ENCODE data around the gene PRKAG2.

Gene PRKAG2

DNA sequence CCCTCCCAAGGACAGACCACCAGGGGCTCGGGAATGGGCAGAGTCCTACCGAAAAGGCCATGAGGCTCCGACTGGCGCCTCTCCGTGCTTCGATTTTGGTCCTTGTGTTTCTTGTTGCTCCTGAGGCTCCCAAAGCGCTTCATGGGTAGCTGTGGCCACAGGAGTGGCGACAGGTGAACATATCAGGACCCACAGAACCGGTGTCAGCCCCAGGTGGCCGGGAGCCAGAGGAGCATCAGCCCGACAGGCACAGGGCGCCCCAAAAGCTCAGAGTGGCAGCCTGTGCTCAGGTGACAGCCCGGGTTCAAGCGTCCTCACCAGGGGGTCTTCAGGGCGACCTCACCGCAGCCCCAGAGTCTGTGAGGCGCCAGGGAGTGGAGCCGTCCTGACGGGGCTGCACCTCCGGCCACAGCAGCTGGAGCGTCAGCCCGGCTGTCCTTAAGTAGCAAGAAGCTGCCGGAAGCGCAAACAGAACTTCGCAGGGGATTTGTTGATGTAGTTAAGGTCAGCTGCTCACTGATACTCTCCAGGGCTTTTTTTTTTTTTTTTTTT, 141.0 kb downstream of the PRKAG2 start:
- TF ChIP-seq POLR2AphosphoS5 (IDR thresholded peaks at IDR 0.05; ENCODE audit: low read depth, low read length) (no peak), SPI1 (IDR thresholded peaks at IDR 0.05; ENCODE audit: low read depth, low read length) (no peak), PAX5 (IDR thresholded peaks at IDR 0.05; ENCODE audit: insufficient read depth, low read length, severe bottlenecking) (no peak)
- DNase-seq (ENCODE audit: insufficient read length, low spot score) (no peak), FAIRE-seq (no peak)

DNA sequence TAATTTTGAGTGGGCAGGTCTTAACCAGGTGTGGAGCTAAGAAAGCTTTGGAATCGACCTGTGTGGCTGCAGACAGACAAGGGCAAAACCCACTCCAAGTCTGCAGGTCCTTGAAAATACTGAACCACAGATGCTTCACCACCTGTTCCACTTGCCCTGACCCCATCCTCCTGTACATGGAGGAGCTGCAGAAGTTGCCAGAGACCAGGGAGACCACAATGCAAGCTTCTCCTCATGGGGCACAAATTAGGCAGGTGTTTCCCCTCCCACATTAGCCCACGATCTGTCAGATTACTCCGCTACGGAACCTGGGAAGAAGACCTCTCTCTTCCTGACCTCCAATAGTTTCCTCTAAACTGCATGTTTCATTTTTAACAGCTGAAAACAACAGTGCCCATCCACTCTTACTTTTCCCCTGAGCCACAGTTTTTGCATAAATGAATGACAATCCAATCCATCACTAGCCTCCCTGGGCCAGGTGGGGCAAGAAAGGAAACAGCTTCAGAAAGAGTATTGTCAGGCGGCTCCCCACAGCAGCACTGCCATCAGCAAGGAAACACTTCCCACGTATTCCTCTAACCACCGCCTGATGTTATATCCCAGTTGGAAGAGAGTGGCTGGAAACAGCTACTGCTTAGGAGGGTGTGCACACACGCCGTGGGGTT, 141.6 kb downstream of the PRKAG2 start:
- no peak for FAIRE-seq
- DNase-seq (ENCODE audit: insufficient read length, low spot score): no peak
- TF ChIP-seq PAX5 (IDR thresholded peaks at IDR 0.05; ENCODE audit: insufficient read depth, low read length, severe bottlenecking): no peak
- no peak for TF ChIP-seq POLR2AphosphoS5 (IDR thresholded peaks at IDR 0.05; ENCODE audit: low read depth, low read length)
- TF ChIP-seq POLR2A (IDR thresholded peaks at IDR 0.05; ENCODE audit: low read depth, low read length): no peak
- TF ChIP-seq TAF1 (IDR thresholded peaks at IDR 0.05; ENCODE audit: low read depth, low read length): no peak
- no peak for TF ChIP-seq POU2F2 (IDR thresholded peaks at IDR 0.05; ENCODE audit: low read depth, low read length)
- no peak for TF ChIP-seq SPI1 (IDR thresholded peaks at IDR 0.05; ENCODE audit: low read depth, low read length)

DNA sequence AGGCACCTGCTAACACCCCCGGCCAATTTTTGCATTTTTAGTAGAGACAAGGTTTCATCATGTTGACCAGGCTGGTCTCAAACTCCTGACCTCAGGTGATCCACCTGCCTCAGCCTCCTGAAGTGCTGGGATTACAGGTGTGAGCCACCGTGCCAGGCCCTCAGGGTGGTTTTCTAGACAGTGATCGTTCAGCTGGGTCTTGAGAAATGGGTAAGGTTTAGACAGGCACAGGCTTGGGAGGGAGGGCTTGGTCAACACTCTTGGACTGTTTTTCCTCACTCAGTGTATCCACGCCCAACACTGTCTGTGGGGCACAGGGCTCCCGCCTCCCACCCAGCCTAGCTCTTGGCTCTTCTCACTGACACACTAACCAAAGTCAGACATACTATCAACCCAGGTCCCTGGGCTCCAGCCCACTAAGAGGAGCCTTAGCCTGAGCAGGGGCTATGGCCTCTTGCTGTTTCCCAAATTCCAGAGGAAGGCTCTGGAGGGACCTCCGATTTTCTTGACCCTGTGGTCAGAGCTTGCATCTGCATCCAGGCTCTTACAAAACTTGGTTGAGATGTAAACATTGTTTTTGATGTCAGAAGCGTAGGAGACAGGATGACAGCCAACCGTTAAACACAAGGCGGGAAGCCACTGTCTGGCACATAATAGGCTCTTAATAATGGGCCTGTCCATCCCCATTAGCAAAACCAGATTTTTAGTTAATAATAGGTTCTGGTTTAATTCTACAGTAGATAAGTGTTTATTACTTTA, 143.9 kb downstream of the PRKAG2 start:
- TF ChIP-seq POU2F2 (IDR thresholded peaks at IDR 0.05; ENCODE audit: low read depth, low read length): no peak
- DNase-seq (ENCODE audit: insufficient read length, low spot score) (no peak), FAIRE-seq (no peak)

DNA sequence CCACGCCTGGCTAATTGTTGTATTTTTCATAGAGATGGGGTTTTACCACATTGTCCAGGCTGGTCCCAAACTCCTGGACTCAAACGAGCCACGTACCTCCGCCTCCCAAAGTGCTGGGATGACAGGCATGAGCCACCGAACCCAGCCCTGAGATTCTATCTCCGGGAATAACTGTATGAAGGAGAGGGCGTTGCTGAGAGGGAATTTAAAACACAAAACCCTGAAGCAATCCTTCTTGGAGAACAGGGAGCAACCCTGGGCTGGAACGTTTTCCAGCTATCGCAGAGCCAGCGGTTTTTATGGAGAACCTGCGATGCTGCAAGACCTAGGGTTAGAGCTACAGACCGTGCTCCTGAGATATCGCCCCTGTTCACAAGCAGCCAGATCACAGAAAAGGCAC, 144.6 kb downstream of the PRKAG2 start:
- DNase-seq (ENCODE audit: insufficient read length, low spot score) (no peak), FAIRE-seq (no peak)
- TF ChIP-seq POU2F2 (IDR thresholded peaks at IDR 0.05; ENCODE audit: low read depth, low read length): no peak
- TF ChIP-seq POLR2AphosphoS5 (IDR thresholded peaks at IDR 0.05; ENCODE audit: low read depth, low read length): no peak
- TF ChIP-seq POLR2A (IDR thresholded peaks at IDR 0.05; ENCODE audit: low read depth, low read length): no peak
- no peak for TF ChIP-seq SPI1 (IDR thresholded peaks at IDR 0.05; ENCODE audit: low read depth, low read length)
- no peak for TF ChIP-seq PAX5 (IDR thresholded peaks at IDR 0.05; ENCODE audit: insufficient read depth, low read length, severe bottlenecking)

DNA sequence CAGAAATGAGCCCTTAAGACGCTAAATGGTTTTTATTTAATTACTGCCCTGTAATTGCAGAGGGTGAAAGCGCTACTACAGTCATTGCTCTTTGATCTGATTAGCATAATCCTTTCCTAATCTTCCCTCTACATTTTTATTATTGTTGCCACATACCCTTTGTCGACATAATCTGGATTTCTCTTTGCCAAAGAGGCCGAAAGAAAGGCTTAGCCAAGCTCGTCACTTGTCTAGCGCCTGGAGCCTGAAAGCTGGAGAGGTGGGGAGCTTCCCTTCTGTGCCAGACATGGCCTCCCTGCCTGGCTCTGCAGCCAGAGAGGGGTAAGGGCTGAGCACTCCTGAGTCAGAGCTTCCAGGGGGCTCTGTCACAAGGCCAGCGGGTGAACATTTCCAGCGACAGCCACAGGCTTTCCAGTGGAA, 145.9 kb downstream of the PRKAG2 start:
- TF ChIP-seq POU2F2 (IDR thresholded peaks at IDR 0.05; ENCODE audit: low read depth, low read length) (no peak), POLR2AphosphoS5 (IDR thresholded peaks at IDR 0.05; ENCODE audit: low read depth, low read length) (no peak), PAX5 (IDR thresholded peaks at IDR 0.05; ENCODE audit: insufficient read depth, low read length, severe bottlenecking) (no peak), POLR2A (IDR thresholded peaks at IDR 0.05; ENCODE audit: low read depth, low read length) (no peak), TAF1 (IDR thresholded peaks at IDR 0.05; ENCODE audit: low read depth, low read length) (no peak), SPI1 (IDR thresholded peaks at IDR 0.05; ENCODE audit: low read depth, low read length) (no peak)
- DNase-seq (ENCODE audit: insufficient read length, low spot score) (no peak), FAIRE-seq (no peak)

DNA sequence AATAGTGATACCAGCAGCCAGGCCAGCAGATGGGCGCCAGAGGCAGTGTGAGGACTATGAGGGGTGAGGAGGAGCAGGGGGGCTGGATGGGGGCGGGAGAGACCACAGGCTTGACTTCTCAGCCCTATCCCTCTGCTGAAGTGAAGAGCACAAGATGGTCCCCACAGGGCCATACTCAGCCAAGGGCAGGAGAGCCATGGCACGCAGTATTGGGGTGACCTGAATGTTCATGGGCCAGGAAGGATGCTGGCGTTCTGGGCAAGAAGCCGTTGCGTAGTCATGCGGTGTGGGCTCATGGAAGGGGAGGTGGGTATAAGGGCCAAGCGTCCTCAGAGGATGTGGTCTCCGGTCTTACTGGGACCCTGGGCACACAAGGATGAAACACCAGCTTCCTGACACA, 146.3 kb downstream of the PRKAG2 start:
- no peak for FAIRE-seq
- TF ChIP-seq PAX5 (IDR thresholded peaks at IDR 0.05; ENCODE audit: insufficient read depth, low read length, severe bottlenecking): no peak
- TF ChIP-seq POLR2A (IDR thresholded peaks at IDR 0.05; ENCODE audit: low read depth, low read length): no peak
- no peak for TF ChIP-seq POLR2AphosphoS5 (IDR thresholded peaks at IDR 0.05; ENCODE audit: low read depth, low read length)
- no peak for TF ChIP-seq TAF1 (IDR thresholded peaks at IDR 0.05; ENCODE audit: low read depth, low read length)
- TF ChIP-seq SPI1 (IDR thresholded peaks at IDR 0.05; ENCODE audit: low read depth, low read length): no peak
- TF ChIP-seq POU2F2 (IDR thresholded peaks at IDR 0.05; ENCODE audit: low read depth, low read length): no peak
- DNase-seq (ENCODE audit: insufficient read length, low spot score): no peak

DNA sequence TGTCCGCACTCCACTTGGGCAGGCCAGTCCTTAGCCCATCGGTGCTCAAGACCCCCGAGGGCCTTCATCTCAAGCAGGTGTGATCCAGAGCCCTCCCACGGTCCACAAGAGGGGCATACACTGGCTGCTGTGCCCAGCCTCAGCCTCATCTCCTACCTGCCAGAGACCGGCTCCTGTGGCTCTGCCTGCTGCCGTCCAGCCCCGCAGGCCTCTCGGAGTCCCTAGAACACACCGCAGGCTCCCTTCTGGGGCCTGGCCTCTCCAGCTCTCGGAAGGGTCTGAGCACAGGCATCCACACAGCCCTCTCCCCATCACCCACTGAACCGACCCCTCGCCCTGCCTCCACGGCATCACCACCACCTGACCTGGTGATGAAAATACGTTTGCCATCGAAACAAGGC, 147.4 kb downstream of the PRKAG2 start:
- TF ChIP-seq TAF1 (IDR thresholded peaks at IDR 0.05; ENCODE audit: low read depth, low read length): no peak
- TF ChIP-seq SPI1 (IDR thresholded peaks at IDR 0.05; ENCODE audit: low read depth, low read length): no peak
- TF ChIP-seq POLR2A (IDR thresholded peaks at IDR 0.05; ENCODE audit: low read depth, low read length): no peak
- FAIRE-seq: no peak
- DNase-seq (ENCODE audit: insufficient read length, low spot score): no peak

DNA sequence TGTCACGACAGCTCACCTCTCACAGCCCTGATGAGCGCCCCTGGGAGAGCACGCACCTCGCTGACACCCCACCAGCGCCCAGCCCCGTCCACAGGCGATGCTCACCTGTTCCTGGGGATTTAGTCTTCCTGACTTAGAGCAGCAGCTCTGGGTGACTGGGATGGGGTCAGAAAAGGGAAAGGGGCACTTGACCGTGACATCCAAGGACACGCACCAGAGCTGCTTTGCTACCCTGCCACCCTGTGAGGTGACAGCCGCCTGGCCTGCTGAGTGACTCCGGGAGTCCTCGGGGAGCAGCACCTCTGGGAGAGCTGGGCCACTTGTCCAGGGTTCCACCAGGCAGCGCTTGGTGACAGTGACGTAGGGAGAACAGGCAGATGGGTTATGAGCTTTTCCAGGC, 148.2 kb downstream of the PRKAG2 start:
- FAIRE-seq: no peak
- TF ChIP-seq TAF1 (IDR thresholded peaks at IDR 0.05; ENCODE audit: low read depth, low read length): no peak
- TF ChIP-seq PAX5 (IDR thresholded peaks at IDR 0.05; ENCODE audit: insufficient read depth, low read length, severe bottlenecking): no peak
- TF ChIP-seq SPI1 (IDR thresholded peaks at IDR 0.05; ENCODE audit: low read depth, low read length): no peak
- no peak for TF ChIP-seq POLR2AphosphoS5 (IDR thresholded peaks at IDR 0.05; ENCODE audit: low read depth, low read length)
- TF ChIP-seq POLR2A (IDR thresholded peaks at IDR 0.05; ENCODE audit: low read depth, low read length): no peak
- no peak for DNase-seq (ENCODE audit: insufficient read length, low spot score)

DNA sequence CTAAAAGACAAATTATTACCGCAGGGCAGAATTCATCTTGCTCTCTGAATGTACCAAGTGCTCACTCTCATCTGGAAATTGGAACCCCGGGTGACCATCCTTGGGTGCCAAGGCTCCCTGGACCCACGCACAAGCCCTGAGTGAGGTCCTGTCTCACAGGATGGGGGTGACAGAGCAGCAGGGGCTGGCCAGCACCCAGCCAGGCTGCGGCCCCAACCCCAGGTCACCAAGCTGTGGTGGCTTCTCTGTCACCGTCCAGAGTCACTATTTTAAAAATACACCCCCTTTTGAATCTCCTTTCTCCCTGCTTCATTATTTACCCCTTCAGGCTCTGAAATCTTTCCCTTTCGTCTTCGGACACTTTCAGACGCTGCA, 148.6 kb downstream of the PRKAG2 start:
- FAIRE-seq (no peak), DNase-seq (ENCODE audit: insufficient read length, low spot score) (no peak)
- TF ChIP-seq POLR2A (IDR thresholded peaks at IDR 0.05; ENCODE audit: low read depth, low read length) (no peak), POU2F2 (IDR thresholded peaks at IDR 0.05; ENCODE audit: low read depth, low read length) (no peak), PAX5 (IDR thresholded peaks at IDR 0.05; ENCODE audit: insufficient read depth, low read length, severe bottlenecking) (no peak), SPI1 (IDR thresholded peaks at IDR 0.05; ENCODE audit: low read depth, low read length) (no peak)

DNA sequence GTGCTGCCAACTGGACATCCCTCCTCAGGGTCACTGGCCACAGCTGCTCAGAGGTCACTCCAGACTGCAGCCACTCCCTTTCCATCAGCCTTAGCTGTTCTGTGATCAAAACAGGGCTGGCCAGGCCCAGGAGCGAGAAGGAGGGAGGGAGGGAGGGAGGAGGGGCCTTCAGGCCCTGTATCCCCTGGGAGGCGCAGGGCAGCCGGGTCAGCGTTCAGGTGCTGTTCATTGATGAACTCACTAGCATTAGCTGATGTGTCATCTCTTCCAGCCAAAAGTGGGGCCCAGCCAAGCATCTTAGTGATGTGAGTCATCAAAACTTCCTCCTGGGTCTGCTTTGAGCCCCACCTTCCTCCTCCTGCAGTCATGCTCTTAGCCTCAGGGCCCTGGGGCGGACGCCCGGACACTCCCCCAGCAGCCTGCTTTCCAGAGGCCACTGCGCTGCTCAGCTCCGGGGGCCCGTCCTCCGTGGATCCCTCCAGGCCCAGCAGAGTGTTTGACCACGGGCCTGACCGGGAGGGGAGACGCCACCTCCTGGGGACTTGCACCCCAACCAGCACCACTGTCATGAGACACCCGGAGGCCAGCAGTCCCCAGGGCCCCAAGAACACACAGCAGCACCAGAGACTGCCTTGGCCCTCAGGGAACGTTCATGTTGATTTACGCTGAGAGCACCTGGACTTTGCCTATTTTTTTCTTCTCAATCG, 149.2 kb downstream of the PRKAG2 start:
- peak; percentile 43 for DNase-seq (ENCODE audit: insufficient read length, low spot score)
- TF ChIP-seq POU2F2 (IDR thresholded peaks at IDR 0.05; ENCODE audit: low read depth, low read length): no peak
- no peak for TF ChIP-seq TAF1 (IDR thresholded peaks at IDR 0.05; ENCODE audit: low read depth, low read length)
- no peak for TF ChIP-seq PAX5 (IDR thresholded peaks at IDR 0.05; ENCODE audit: insufficient read depth, low read length, severe bottlenecking)
- TF ChIP-seq SPI1 (IDR thresholded peaks at IDR 0.05; ENCODE audit: low read depth, low read length): no peak
- no peak for TF ChIP-seq POLR2AphosphoS5 (IDR thresholded peaks at IDR 0.05; ENCODE audit: low read depth, low read length)
- TF ChIP-seq POLR2A (IDR thresholded peaks at IDR 0.05; ENCODE audit: low read depth, low read length): no peak
- no peak for FAIRE-seq

Measured in GM12891 (cell line).